ENCODE results near the gene QPCT.
"Not testable (repeated sequence)": the region's sequence is repeated elsewhere in the genome, so short reads cannot be mapped to it uniquely, and the experiment has no call there.

The QPCT gene

DNA sequence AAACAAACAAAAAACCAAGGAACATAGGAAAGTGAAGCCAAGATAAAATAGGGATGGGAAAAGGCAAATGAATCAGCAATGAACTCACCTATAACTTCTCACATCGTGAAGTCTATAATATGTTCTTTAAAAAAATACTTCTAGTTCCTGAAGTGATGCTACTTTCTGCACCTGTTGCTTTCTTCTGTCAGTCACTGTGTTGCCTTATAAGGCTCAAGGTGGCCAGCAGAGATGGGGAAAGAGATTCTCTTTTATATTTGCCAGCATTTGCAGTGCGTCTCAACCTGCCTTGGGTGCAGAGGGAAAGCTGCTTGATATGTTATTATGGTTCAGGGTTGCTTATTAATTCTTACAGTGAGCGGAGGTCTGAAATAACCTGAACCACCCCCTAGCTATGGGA lies 14.0 kb downstream of the QPCT start:
- no peak for DNase-seq

DNA sequence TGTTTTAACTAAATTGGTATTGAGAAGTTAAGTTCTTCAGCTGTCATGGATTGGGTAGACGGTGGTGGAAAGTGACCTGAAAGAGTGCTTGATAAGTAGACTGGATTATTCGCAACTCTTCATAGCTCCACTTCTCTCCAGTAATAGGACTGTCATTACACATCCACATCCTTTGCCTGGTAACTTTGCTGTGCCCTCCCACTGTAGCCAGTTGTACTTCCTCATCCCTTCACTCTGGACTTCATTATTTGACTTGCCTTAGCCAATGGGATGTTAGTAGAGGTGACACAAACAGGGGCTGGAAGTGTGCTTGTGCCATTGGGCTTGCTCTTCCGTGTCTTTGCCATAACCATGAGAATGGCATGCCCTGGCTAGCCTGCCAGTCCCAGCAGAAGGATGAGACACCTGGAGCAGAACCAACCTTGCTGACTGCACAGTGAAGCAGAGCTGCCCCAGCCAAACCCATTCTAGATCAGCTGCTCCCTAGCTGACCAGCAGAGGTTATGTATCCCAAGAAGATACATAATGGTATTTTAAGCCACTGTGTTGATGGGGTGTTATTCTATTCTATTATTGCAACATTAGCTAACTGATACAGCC lies 16.9 kb downstream of the QPCT start:
- peak; percentile 64 to 69 for DNase-seq

DNA sequence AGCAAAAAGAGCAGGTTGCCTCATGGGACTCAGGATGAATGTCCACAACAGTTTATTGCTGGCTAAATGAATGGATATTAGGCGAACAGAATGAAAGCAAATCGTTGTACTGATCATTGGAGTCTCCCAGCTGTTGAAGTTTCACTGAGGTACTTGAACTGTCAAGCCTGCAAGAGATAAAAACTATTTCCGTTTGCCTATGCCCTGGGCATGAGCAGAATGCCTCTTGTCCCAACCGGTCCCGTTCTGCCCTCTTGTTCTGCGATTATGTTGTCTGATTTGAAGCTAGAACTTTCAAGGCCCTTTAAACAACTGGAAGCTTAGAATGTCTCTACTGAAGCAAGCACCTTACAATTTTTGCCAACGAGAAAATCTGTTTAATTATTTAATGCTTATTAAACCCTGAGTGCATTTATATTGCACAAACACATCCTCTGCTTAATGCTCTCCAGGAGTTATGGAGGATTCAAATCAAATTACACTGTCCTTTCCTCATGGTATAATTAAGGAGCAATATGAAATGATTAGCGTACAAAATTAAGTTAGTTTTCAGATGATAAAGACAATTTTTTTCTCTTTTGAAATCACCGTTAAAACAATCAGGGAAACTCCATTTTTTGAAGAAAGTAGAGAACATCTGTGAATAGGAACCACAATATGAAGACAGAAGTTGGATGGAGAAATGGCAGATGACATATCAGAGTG lies 17.7 kb downstream of the QPCT start:
- no peak for DNase-seq

DNA sequence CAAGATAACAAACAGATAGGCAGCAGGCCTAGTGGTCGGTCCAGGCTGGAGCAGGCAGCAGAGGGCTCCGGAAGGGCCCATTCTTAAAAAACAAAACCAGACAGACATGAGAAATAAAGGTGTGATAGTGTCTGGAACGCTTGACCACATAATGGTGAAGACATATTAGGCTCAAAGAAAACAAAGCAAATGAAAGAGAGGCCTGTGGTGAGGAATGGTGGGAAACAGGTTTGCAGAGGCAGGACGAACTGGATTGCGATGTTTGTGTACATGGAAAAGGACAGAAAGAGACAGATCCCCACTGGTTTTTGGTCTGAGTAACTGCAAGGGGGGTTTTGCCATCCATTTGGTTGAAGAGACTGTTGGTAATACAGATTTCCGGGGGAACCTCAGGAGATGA lies 19.9 kb downstream of the QPCT start:
- no peak for DNase-seq

DNA sequence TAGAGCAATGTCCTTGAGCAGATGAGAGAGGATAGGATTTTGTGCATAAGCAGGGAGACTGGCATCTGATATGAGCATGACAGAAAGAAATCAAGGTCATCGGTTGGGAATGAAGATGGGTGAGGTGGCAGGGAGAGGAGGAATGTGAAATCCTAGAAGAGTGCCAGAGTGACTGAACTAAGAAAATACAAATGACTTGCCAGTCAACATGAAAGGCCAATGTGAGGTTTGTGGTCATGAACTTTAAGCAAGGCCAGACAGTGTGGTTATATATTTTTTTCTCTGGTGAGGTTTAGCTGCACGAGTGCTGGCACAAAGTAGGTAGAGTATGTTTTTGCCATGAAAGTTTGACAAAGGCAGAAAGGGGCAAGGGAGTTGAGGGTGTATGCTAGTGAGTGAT lies 21.2 kb downstream of the QPCT start:
- DNase-seq: no peak

DNA sequence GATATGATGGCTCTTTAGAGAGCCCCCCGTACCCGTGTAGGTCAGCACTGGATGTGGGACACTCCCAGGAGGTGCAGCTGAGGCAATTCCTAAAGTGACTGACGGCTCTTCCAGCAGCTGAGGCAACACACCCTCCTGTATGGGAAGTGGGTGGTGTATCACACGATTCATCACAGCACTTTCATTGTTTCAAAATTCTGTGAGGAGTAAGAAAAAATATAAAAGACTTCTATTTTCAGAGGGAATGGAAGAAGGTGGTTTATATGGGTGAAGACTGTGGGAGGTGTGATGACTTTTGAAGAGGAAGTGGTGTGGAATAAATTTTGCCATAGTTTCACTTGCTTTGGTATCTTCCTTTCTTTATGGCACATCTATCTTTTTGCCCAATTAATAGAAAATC lies 22.3 kb downstream of the QPCT start:
- DNase-seq: peak; percentile 53 to 66

DNA sequence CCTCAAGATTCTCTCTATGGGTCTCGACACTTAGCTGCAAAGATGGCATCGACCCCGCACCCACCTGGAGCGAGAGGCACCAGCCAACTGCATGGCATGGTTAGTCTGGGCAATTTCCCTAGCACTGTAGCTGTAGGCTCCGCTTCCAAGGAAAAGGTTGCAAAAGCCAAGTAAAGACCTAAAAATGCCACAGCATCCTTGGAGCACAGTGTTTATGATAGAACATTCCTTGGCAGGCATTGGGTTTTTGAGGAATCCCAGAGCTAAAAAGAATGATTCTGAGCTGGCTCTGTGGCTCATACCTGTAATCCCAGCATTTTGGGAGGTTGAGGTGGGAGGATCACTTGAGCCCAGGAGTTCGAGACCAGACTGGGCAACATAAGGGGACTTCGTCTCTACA lies 22.9 kb downstream of the QPCT start:
- no peak for DNase-seq

DNA sequence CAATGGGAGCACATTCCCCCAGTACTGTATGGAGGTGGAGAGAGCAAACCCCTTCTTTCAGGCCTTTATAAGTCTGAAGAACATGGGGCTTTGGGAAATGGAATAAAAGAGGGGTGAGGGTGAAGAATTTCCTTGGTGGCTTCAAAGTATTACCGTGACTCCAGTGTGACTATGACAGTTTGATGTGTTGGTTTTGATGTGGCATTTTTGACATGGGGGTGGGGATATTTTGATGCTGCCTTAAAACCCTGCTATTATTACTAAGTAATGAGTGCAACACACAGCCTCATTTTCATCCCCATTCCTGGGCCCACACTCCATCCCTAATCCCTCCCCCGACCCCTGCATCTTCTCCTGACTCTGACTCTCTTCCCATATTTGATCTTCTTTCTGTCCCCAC lies 23.6 kb downstream of the QPCT start:
- DNase-seq: no peak

DNA sequence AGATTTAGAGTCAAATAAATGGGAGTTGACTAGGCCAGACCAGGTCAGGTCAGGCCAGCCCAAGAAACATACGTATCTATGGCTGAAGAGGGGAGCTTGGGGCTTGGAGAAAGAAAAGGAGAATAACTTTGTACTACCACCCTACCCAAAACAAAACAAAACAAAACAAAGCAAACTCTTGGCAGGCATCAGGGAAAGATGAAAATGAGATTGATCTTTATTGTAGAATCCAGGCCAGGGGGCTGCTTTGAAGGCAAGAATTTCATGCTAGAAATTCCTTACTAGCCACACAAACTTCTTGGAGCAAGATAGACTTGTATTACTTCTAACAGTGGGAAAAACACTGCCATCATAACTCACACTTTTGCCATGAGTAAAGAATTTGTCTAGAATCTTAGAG lies 26.2 kb downstream of the QPCT start:
- DNase-seq: no peak

DNA sequence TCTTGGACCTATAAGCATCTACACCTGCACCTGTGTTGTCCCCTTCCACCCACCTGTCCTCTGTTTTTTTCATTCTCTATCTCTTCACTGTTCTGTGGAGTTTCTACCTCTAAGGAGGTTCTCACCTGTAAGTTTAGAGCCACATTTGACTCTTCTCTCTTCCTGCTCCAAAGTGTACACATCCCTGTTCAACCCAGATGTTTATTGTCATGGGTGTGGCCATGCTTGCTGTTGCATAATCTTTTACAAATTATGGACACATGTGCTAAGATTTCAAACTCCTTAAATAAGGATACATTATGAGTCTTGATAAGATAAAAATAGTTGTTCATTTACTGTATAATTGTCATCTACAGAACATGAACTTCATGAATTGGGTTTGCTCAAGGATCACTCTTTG lies 27.6 kb downstream of the QPCT start:
- DNase-seq: no peak

DNA sequence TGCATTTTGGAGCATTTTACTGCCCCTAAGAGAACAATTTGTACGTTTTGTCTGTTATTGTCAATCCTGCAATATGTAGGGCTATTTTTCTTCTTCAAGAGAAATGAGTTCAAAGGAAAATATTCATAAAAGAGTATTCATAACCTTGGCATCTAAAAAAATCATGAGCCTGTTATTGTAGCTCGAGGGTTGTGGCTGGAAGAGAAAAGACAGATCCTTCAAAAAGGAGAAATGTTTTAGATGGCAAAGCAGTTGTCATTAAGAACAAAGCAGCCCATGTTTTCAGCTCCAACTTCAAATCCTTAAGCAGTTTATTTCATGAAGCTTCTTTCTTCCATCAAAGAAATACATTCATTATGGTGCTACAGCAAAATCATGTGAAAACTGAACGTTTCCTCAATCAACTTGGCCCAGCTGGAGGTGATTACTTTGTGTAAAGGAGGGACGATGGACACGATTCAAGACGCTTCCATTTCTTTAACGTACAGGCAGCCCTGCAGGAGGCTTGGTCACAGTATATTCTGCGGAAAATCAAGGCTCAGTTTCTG lies 31.4 kb downstream of the QPCT start:
- DNase-seq: no peak

DNA sequence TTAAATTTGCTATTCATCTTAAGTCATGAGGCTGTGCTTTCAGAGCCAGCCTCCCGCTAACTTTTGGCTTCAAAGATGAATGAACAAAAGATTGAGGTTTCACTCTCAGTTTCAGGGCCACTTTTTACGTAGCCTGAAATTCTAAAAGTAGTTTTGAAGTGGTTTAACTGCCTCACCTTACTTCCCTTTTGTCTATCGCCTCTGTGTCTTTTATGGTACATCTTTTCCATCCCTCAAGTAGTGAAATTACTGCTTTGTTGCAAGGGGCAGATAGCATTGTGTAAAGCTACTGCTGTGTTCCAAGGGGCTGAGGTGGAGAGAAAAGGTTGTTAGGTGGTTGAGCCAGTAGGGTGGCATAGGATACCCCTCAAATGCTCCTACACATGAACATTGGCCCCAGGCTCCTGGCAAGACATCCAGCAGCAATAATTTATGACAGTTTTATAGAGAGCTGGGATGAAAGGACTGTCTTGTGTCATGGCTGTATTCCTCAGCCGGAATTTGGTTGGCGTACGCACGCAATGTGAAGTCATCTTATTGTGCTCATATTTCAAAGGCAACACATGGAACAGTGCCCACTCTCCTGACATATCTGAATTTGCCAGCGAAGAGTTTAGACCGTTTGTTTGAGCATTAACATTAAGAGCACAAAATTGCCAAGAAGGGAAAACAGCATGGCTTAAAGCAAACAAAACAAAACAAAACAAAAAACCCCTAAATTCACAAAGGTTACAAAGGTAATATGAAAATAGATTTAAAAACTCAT lies 32.2 kb downstream of the QPCT start:
- no peak for DNase-seq

DNA sequence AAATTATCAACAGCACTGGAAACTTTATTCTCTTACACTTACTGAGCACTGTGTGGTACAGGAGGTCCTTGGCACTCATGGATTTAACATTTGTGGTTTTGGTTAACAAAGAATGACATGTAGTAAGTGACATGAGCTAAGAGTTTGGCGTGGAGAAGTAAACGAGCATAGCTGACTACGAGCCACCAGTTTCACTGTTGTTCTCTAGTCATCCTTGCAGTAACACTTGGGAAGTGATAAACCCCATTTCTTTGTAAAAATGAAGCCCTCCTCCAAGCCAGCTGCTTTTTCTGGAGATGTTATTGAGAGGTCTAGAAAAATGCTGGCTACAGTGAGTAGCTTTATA lies 32.7 kb downstream of the QPCT start:
- DNase-seq: peak; percentile 33 to 52

DNA sequence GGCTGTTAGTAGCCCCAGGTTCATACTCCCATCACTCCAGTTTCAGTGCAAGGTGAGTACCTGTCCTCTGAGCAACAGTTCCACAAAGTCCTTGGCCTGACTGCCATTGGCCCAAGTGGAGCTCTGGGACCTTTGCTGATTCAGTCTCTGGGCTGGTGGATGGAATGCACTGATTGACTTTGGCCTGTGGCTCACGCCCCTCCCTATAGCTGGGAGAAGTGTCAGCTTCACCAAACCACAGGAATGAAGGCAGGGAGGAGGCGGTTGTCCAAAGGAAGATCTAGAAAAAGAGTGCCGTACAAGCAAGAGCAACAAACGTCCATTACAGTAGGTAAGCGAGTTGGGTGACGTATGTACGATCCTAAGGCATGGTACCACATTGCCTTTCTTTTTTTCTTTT lies 34.0 kb downstream of the QPCT start:
- DNase-seq: no peak

DNA sequence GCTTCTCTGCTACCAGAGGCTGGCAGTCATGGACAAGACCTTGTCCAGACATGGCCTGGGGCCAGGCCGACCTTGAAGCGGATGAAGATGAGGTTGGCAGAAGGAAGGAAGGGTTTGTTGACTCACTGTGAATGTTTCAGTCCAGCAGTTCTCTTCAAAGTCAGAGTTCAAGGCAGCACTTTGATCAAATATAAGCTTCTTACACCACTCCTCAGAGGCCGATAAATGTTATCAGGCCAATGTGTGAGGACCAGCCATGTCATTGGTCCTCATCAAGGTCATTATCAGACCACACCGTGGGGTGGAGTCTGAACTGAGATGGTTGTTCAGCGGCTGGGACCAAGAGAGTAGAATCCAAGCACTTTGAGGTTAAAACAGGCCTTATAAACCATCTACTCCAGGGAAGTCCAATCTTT lies 35.5 kb downstream of the QPCT start:
- DNase-seq: peak in 1 of 2 donors; percentile 1

DNA sequence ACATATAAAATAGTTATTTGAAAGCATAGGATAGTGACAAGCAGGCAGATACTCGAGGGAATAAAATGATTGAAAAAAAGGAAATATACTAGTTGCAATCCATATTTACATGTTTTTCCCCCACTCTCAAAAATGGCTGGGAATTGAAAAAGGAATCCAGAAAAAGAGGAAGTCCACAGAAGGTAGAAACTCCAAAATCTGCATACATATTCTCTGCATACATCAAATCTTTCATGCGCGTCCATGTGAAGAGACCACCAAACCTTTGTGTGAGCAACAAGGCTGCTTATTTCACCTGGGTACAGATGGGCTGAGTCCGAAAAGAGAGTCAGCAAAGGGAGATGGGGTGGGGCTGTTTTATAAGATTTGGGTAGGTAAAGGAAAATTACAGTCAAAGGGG lies 36.4 kb downstream of the QPCT start:
- DNase-seq: peak in 1 of 2 donors; percentile 1

DNA sequence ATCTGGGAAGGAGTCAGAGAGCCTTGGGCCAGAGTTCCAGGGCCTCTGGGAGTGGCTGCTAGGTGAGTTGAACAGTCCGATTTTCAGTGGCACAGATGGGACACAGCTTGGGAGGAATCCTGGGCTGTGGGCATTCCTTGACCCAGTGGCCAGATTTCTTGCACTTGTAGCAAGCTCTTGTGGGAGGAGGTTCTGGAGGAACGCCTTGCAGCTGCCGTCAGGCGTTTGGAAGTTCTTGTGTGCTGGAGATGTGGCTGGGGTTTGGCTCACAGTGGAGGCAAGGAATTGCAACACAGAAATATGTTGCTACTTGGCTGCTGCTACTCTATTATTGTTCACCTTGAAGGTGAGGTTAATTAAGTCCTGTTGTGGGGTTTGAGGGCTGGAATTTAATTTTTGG lies 39.8 kb downstream of the QPCT start:
- DNase-seq: not testable (repeated sequence)

DNA sequence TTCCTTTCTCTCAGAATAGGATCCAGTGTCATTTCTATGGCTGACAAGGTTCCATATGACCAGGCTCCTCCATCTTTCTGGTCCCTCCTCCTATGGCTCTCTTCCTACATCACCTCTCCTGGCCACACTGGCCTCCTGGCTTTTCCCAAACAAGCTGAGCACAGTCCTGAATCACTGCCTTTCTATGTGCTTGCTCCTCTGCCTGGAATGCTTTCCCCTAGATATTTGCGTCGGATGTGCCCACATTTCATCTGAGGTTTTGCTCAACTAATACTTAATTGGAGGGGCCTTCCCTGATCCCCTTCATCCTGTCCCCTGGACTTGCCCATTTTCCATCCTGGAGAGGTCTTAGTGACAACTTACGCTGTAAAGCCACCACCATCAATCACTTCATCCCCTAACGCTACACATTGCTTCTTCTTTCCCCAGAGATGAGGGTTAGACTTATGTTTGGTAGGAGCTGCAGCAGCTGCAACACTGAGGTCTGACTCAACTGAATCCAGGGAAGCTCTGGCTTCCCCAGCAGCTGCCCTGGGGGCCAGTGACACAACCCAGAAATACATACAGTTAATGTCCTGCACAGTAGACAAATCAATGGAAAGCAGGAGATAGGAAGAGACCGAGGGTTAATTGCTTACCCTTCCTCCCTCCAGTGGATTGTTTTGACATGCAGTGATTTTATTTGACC lies 42.9 kb downstream of the QPCT start:
- DNase-seq: no peak

DNA sequence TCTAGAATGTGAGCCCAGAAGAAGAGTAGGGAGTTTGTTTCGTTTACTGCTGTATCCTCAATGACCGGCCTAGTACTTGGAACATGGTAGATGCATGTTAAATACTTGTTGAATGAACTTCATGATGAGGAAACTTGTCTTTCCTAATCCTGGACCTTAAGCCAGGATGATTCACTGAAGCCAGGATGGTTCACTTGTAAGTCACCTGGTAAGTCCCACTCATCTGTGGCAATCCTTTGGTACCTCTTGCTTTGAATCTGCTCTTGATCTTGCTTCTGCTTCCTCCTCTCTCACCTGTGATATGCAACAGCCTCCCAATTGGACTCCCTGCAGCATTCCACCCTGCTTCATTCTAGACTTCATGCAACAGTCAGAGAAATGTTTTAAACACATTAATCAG lies 43.6 kb downstream of the QPCT start:
- DNase-seq: peak in 1 of 2 donors; percentile 28

DNA sequence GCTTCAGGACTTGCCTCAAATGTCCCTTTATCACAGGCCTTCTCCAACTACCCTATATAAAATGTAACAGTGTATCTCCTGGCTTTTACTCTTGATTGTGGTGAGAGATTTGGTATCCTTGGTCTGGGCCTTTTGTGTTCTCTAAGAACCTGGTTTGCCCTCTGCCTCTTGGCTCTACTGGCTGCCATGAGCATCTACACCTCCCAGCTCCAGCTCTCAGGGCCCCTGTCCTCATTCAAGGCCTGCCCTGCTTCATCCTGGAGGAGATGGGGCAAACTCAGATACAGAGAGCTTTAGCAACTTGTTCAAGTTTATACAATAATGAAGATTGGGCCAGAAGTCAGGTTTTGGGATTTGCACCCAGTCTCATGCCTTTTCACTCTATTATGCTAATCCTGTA lies 45.0 kb downstream of the QPCT start:
- DNase-seq: no peak

DNA sequence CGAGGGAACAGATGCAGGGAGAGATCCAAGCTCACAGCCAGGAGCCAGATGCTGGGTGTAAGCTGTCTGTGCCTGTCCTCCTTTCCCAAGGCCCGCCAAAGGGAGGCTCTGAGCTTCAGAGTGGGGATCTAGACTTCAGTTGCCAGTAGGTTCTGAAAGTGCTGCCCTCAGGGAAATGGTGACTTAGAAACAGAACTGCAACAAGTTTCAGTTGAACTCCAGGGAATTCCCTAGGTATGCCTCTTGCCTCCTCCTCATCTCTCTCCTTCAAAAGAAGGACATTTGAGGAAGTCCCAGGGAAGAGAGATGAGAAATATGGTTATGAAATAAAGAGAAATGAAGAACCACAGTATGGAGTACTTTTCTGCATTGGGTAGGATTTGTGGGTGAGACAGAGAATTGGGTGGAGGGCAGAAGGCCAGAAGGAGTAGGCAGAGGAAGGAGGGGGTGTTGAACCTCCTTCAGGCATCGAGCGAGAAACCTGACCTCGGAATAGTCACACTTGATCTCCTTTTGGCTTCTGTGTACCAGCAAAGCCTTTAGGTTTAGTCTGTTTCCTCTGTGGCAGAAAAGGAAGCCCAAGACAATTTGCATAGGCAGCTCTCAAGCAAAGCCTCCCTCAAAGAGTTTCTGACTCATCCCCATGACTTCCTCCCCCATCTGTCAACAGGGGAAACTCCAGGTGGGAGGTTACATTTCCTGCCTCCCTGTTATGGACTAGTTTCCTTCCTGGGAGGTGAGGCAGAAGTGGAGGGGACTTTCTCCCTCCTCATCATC lies 45.7 kb downstream of the QPCT start:
- peak; percentile 87 to 92 for DNase-seq

DNA sequence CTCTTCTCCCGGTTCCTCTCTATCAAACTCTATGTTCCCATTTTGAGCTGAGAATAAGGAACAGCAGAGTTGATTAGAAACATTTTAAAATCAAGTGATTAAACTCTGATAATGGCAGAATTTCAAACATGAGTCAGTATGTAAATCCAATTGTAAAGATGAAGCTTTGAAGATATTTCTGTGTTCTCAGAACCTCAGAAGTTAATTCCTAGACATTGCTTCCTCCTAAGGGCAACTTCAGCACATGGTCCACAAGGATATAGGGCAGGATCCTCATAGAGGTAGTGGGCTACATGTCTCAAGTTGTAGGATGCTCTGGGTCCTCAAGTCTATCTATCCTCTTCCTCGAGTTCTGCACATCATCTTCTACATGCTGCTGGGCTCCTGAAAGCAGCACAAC lies 46.3 kb downstream of the QPCT start:
- DNase-seq: no peak
